Measurements from ENCODE around the gene TRIM3. TPM values are rescaled to one million over a fixed set of nuclear protein-coding genes. Genes with fewer than 3 reads are reported as not detected.

TRIM3 gene
- total RNA-seq, 4 donors from 2014 or later = 15.3 to 20.0 (median 16.5) TPM

GRCh38 chr11:6459099-6459450 lies 14.7 kb downstream of the TRIM3 start:
- H3K9me3 ChIP-seq = no peaks in the 10 kb centered on the region
- ATAC-seq (no peak), DNase-seq (no peak)
- intact Hi-C loops (cut with DNase I; ENCODE audit: low total_unique reads) (no loop called here), in situ Hi-C loops (cut with MboI; ENCODE audit: low sequenced_read_pairs in 4 of 4) (no loop called here)
- no peak overlapping the region for H3K4me3 ChIP-seq
- H3K4me1 ChIP-seq = peaks cover 0 to 2% of the 10 kb centered on the region in 2 donors
- no peaks in the 10 kb centered on the region for H3K27me3 ChIP-seq
- no peak overlapping the region for H3K27ac ChIP-seq
- TF ChIP-seq CTCF (IDR thresholded peaks at IDR 0.05 in 4 of 5, conservative IDR thresholded peaks at IDR 0.05 in 1 of 5) (no peak), POLR2A (IDR thresholded peaks at IDR 0.05) (no peak)
- H3K36me3 ChIP-seq = peaks cover 0 to 36% of the 10 kb centered on the region in 2 donors

DNA sequence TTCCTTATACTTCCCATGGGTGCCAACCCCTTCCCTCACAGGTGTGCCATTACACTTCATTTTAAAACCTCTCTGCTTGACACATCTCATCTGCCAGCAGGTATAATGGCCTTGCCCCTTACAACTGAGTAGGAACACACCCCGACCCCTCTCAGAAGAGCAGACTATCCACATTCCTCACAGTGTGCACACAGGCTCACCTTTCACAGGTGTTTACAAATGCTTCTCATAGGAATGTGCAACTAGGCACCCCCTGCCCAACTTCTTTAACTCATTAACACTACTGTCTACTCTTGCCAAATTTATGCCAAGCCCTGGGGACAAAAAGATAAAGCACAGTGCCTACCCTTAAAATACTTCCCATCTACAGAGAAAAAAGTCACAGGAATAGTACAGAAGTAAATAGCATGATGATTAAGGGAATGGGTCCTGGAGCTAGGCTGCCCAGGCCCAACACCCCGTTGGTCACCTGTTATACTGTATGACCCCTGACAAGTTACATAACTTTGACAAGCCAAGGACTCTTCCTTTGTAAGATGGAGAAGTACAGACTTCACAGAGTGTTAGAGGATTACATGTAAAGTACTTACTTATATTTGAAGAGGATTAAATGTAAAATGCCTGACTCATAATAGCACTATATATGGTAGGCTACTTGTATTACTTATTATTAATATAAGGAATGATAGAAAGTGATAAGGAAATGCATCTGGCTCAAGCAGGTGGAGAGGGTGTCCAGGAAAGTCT lies 15.2 kb downstream of the TRIM3 start:
- DNase-seq (no peak), ATAC-seq (no peak)
- no peak overlapping the region for H3K27ac ChIP-seq
- H3K4me1 ChIP-seq = peaks cover 0 to 2% of the 10 kb centered on the region in 2 donors
- no peak for TF ChIP-seq POLR2A (IDR thresholded peaks at IDR 0.05)
- TF ChIP-seq CTCF (IDR thresholded peaks at IDR 0.05 in 4 of 5, conservative IDR thresholded peaks at IDR 0.05 in 1 of 5) = no peak
- intact Hi-C loops (cut with DNase I; ENCODE audit: low total_unique reads) = no loop called here
- peaks cover 0 to 40% of the 10 kb centered on the region in 2 donors for H3K36me3 ChIP-seq
- H3K9me3 ChIP-seq = no peaks in the 10 kb centered on the region
- in situ Hi-C loops (cut with MboI; ENCODE audit: low sequenced_read_pairs in 4 of 4) = no loop called here
- no peak overlapping the region for H3K4me3 ChIP-seq
- H3K27me3 ChIP-seq = no peaks in the 10 kb centered on the region

DNA sequence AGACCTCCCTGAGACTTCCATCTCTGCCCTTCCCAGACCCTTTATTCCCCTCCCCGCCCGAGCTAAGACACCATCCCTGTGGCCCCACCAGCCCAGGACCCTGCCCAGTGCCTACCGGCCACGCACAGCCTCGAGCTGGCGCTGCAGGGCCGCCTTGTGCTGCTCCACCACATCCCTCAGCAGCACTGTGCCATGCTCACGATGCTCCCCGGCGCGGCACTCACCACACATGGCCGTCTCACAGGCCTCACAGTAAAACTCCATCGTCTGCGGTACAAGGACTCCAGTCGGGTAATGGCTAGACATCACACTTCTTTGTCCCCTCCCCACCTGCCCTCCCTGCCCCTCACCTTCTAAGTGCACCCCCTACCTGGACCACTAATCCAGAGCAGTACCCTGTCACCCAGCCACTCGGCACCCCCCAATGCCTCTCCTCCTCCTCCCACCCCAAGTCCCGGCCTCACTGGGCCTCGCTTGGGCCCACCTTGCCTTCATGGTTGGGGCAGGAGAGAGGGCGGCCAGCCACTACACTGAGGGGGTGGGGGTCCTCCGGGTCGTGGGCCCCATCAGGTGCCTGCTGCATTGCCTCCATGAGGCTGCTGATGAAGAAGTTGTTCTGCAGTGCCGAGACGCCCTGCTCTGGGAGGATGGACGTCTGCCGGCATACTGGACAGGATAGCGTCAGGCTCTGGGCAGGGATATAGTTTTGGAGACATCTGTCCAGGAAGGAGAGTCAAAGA lies 16.0 kb downstream of the TRIM3 start:
- in situ Hi-C loops (cut with MboI; ENCODE audit: low sequenced_read_pairs in 4 of 4) = no loop called here
- peaks cover 0 to 43% of the 10 kb centered on the region in 2 donors for H3K36me3 ChIP-seq
- intact Hi-C loops (cut with DNase I; ENCODE audit: low total_unique reads) = no loop called here
- no peak overlapping the region for H3K27ac ChIP-seq
- no peak overlapping the region for H3K4me3 ChIP-seq
- TF ChIP-seq POLR2A (IDR thresholded peaks at IDR 0.05) (no peak), CTCF (IDR thresholded peaks at IDR 0.05 in 4 of 5, conservative IDR thresholded peaks at IDR 0.05 in 1 of 5) (no peak)
- H3K4me1 ChIP-seq = peaks cover 0 to 2% of the 10 kb centered on the region in 2 donors
- H3K9me3 ChIP-seq = no peaks in the 10 kb centered on the region
- ATAC-seq (no peak), DNase-seq (no peak)
- no peaks in the 10 kb centered on the region for H3K27me3 ChIP-seq

GRCh38 chr11:6456361-6457073 lies 17.2 kb downstream of the TRIM3 start:
- H3K4me3 ChIP-seq = no peak overlapping the region
- no peaks in the 10 kb centered on the region for H3K9me3 ChIP-seq
- intact Hi-C loops (cut with DNase I; ENCODE audit: low total_unique reads) = no loop called here
- TF ChIP-seq CTCF (IDR thresholded peaks at IDR 0.05 in 4 of 5, conservative IDR thresholded peaks at IDR 0.05 in 1 of 5) (no peak), POLR2A (IDR thresholded peaks at IDR 0.05) (no peak)
- peaks cover 0 to 56% of the 10 kb centered on the region in 2 donors for H3K36me3 ChIP-seq
- ATAC-seq (no peak), DNase-seq (no peak)
- H3K27me3 ChIP-seq = no peaks in the 10 kb centered on the region
- in situ Hi-C loops (cut with MboI; ENCODE audit: low sequenced_read_pairs in 4 of 4) = no loop called here
- peaks cover 0 to 2% of the 10 kb centered on the region in 2 donors for H3K4me1 ChIP-seq
- no peak overlapping the region for H3K27ac ChIP-seq
